Measurements from ENCODE around the gene KRTAP12-4.
"Not testable (repeated sequence)": the region's sequence is repeated elsewhere in the genome, so short reads cannot be mapped to it uniquely, and the experiment has no call there.

KRTAP12-4 gene

GRCh38 chr21:44654576-44655175 is at the start of gene KRTAP12-4:
KRTAP12-4 (minus strand) TSS chr21:44654659; CDS start chr21:44654614, 45 bp downstream.
- DNase-seq: no peak

GRCh38 chr21:44703731-44704635 is 49.5 kb upstream of the KRTAP12-4 start:
- DNase-seq: no peak

- no peak for DNase-seq
Measured at GRCh38 chr21:44702973-44703730, 48.7 kb upstream of the KRTAP12-4 start.

- DNase-seq: no peak
Measured at GRCh38 chr21:44702111-44702972, 47.9 kb upstream of the KRTAP12-4 start.

GRCh38 chr21:44701541-44701940 is 47.1 kb upstream of the KRTAP12-4 start:
- DNase-seq: no peak

GRCh38 chr21:44701023-44701400 is 46.6 kb upstream of the KRTAP12-4 start:
- DNase-seq: no peak

GRCh38 chr21:44700101-44701022 is 45.9 kb upstream of the KRTAP12-4 start:
- DNase-seq: no peak

- no peak for DNase-seq
Measured at GRCh38 chr21:44699502-44700001, 45.1 kb upstream of the KRTAP12-4 start.

- no peak for DNase-seq
Measured at GRCh38 chr21:44697811-44698734, 43.6 kb upstream of the KRTAP12-4 start.

GRCh38 chr21:44697172-44697810 is 42.8 kb upstream of the KRTAP12-4 start, which contains the start of gene KRTAP10-12:
KRTAP10-12 (plus strand) TSS chr21:44697172; CDS start chr21:44697202, 30 bp downstream.
- not testable (repeated sequence) for DNase-seq

GRCh38 chr21:44696572-44696971 is 42.1 kb upstream of the KRTAP12-4 start:
- DNase-seq: no peak

GRCh38 chr21:44695641-44696040 is 41.2 kb upstream of the KRTAP12-4 start:
- no peak for DNase-seq

GRCh38 chr21:44695184-44695583 is 40.7 kb upstream of the KRTAP12-4 start:
- DNase-seq: no peak

- no peak for DNase-seq
Measured at GRCh38 chr21:44694776-44695175, 40.3 kb upstream of the KRTAP12-4 start.

- no peak for DNase-seq
Measured at GRCh38 chr21:44692798-44693512, 38.5 kb upstream of the KRTAP12-4 start.

- no peak for DNase-seq
Measured at GRCh38 chr21:44691686-44692085, 37.2 kb upstream of the KRTAP12-4 start.

- not testable (repeated sequence) for DNase-seq
Measured at GRCh38 chr21:44689740-44690139, 35.3 kb upstream of the KRTAP12-4 start.

GRCh38 chr21:44687671-44688070 is 33.2 kb upstream of the KRTAP12-4 start:
- peak; percentile 10 for DNase-seq

Measured in NCI-H526 treated with DMSO at 0.1 percent for 48 hours (cell line).